Liver (tissue), 9 donors: ENCODE measurements around the gene EML6. TPM values are rescaled to one million over a fixed set of nuclear protein-coding genes. Genes with fewer than 3 reads are reported as not detected.

Experiments
- DNase-seq: peaks from one replicate; pipeline ENCODE4 v3.0.0-alpha.2; 2017; ENCODE audit warnings: low spot score
- H3K27ac ChIP-seq, 2 donors: one replicate each; pipeline ENCODE4 v1.7.0; 2013; ENCODE audit warnings: inconsistent platforms in 2 of 2, low read length in 2 of 2, control low read depth in 1 of 2, low read depth in 1 of 2, mild to moderate bottlenecking in 1 of 2
- H3K27me3 ChIP-seq, 4 donors: one replicate each; pipeline versions ENCODE4 v1.6.1 to v1.7.0; 2013; ENCODE audit warnings: low read length in 3 of 4, inconsistent platforms in 1 of 4, mild to moderate bottlenecking in 1 of 4, moderate library complexity in 1 of 4; ENCODE audit not compliant: control insufficient read depth in 4 of 4, insufficient read depth in 4 of 4
- H3K36me3 ChIP-seq, 4 donors: one replicate each; pipeline versions ENCODE4 v1.6.1 to v1.7.0; 2013; ENCODE audit warnings: low read length in 3 of 4, mild to moderate bottlenecking in 3 of 4, low read depth in 1 of 4, moderate library complexity in 1 of 4; ENCODE audit not compliant: control insufficient read depth in 4 of 4, insufficient read depth in 3 of 4
- H3K4me1 ChIP-seq, 4 donors: one replicate each; pipeline versions ENCODE4 v1.6.1 to v1.7.0; 2013; ENCODE audit warnings: low read length in 3 of 4, mild to moderate bottlenecking in 3 of 4, moderate library complexity in 1 of 4; ENCODE audit not compliant: control insufficient read depth in 4 of 4, insufficient read depth in 4 of 4
- H3K4me3 ChIP-seq, 3 donors: one replicate each; pipeline versions ENCODE4 v1.6.1 to v1.7.0; 2013; ENCODE audit warnings: low read length in 3 of 3, control low read depth in 1 of 3, low read depth in 1 of 3, mild to moderate bottlenecking in 1 of 3
- H3K9ac ChIP-seq, 2 donors: one replicate each; pipeline ENCODE4 v1.7.0; 2013; ENCODE audit warnings: low read length in 2 of 2, mild to moderate bottlenecking in 2 of 2, moderate library complexity in 2 of 2, control low read depth in 1 of 2, low read depth in 1 of 2
- H3K9me3 ChIP-seq, 4 donors: one replicate each; pipeline versions ENCODE4 v1.6.1 to v1.7.0; 2013; ENCODE audit warnings: low read length in 3 of 4; ENCODE audit not compliant: control insufficient read depth in 4 of 4
- ATF3 ChIP-seq: IDR thresholded peaks from 2 replicates; pipeline ENCODE4 v1.6.1; 2016; ENCODE audit warnings: antibody characterized with exemption
- CTCF ChIP-seq: fragments of 150-350 bp; IDR thresholded peaks from 2 replicates; pipeline ENCODE4 v1.5.1; 2017; ENCODE audit warnings: improper control_type of control experiment, low read depth, low read length; ENCODE audit not compliant: missing input control
- FOXA1 ChIP-seq: IDR thresholded peaks from 2 replicates; pipeline ENCODE4 v1.6.1; 2016; ENCODE audit warnings: antibody characterized with exemption
- HNF4A ChIP-seq, 2 donors: conservative IDR thresholded peaks; 2 replicates each; pipeline ENCODE4 v1.6.1; 2016; ENCODE audit warnings: antibody characterized with exemption in 2 of 2, mild to moderate bottlenecking in 2 of 2
- JUND ChIP-seq, 2 donors: IDR thresholded peaks; 2 replicates each; pipeline ENCODE4 v1.6.1; 2016; ENCODE audit warnings: antibody characterized with exemption in 2 of 2
- MAX ChIP-seq: IDR thresholded peaks from 2 replicates; pipeline ENCODE4 v1.6.1; 2016; ENCODE audit warnings: antibody characterized with exemption
- NR2F2 ChIP-seq: IDR thresholded peaks from 2 replicates; pipeline ENCODE4 v1.6.1; 2016; ENCODE audit warnings: antibody characterized with exemption
- RAD21 ChIP-seq, 2 donors: IDR thresholded peaks; 2 replicates each; pipeline ENCODE4 v1.6.1; 2016; ENCODE audit warnings: antibody characterized with exemption in 2 of 2, mild to moderate bottlenecking in 2 of 2
- REST ChIP-seq: IDR thresholded peaks from 2 replicates; pipeline ENCODE4 v1.6.1; 2016; ENCODE audit warnings: antibody characterized with exemption, mild to moderate bottlenecking
- RXRA ChIP-seq, 2 donors: IDR thresholded peaks; 2 replicates each; pipeline ENCODE4 v1.6.1; 2017 to 2018; ENCODE audit warnings: antibody characterized with exemption in 2 of 2, mild to moderate bottlenecking in 1 of 2
- YY1 ChIP-seq: IDR thresholded peaks from 2 replicates; pipeline ENCODE4 v1.6.1; 2016; ENCODE audit warnings: antibody characterized with exemption, mild to moderate bottlenecking
- WGBS: extraction: QIAGEN DNeasy Blood & Tissue Kit; methylation state at CpG from one replicate; pipeline ENCODE4 v1.1.7; 2013; 5-methylcytosine and 5-hydroxymethylcytosine counted together
- polyA plus RNA-seq, 2 donors: library from polyadenylated mRNA; stranded (reverse) in 1 of 2; unstranded in 1 of 2; fragments of 200-250 nt in 1 of 2; fragments of >200 nt in 1 of 2; fragmentation: Nextera tagmentation in 1 of 2; extraction: Ambion mirVana in 1 of 2; gene quantifications; one replicate each; pipeline versions ENCODE4 v1.2.1 to v1.2.3, GENCODE V29; 2013 to 2015
- total RNA-seq, 2 donors: library from RNA; depleted of rRNA; stranded (reverse); fragments of >200 nt; gene quantifications; one replicate each; pipeline ENCODE4 v1.2.3, GENCODE V29; 2014
- donor health status: healthy.
- donor health status: healthy.
- donor health status: healthy.
- donor health status: healthy.
- donor health status: healthy.

The EML6 gene
- total and polyA plus RNA-seq, 4 donors = 0.33 to 3.0 (median 1.4) TPM

GRCh38 chr2:54855434-54855833 is 132.0 kb downstream of the EML6 start:
- WGBS = 94% methylated on average over 2 of the region's 2 CpGs
- Histone ChIP-seq H3K9ac (no peak overlapping the region), H3K4me1 (peaks cover 4 to 13% (median 5%) of the 10 kb centered on the region in 4 donors), H3K9me3 (no peaks in the 10 kb centered on the region), H3K27ac (no peak overlapping the region), H3K4me3 (no peak overlapping the region), H3K36me3 (no peaks in the 10 kb centered on the region), H3K27me3 (no peaks in the 10 kb centered on the region)
- no peak for TF ChIP-seq YY1
- TF ChIP-seq REST = no peak
- TF ChIP-seq JUND (IDR thresholded peaks at IDR 0.05) = no peak
- no peak for TF ChIP-seq FOXA1
- TF ChIP-seq HNF4A (conservative IDR thresholded peaks at IDR 0.05) = no peak
- DNase-seq = no peak

- Histone ChIP-seq H3K9ac (no peak overlapping the region), H3K9me3 (no peaks in the 10 kb centered on the region), H3K36me3 (no peaks in the 10 kb centered on the region), H3K27me3 (no peaks in the 10 kb centered on the region), H3K27ac (no peak overlapping the region), H3K4me1 (peaks cover 4 to 17% (median 6%) of the 10 kb centered on the region in 4 donors), H3K4me3 (no peak overlapping the region)
- WGBS = 42% methylated on average over 3 of the region's 3 CpGs
- no peak for TF ChIP-seq REST
- TF ChIP-seq JUND (IDR thresholded peaks at IDR 0.05) = peak; percentile 39 to 82
- TF ChIP-seq CTCF = peak; percentile 15
- peak; percentile 67 to 70 for TF ChIP-seq HNF4A (conservative IDR thresholded peaks at IDR 0.05)
- peak; percentile 23 to 39 for TF ChIP-seq RAD21 (IDR thresholded peaks at IDR 0.05)
- peak; percentile 78 for TF ChIP-seq RXRA (IDR thresholded peaks at IDR 0.05)
- TF ChIP-seq NR2F2 = peak; percentile 55
- peak; percentile 29 for TF ChIP-seq MAX
- TF ChIP-seq ATF3 = no peak
- DNase-seq = no peak
These were observed 134.7 kb downstream of the EML6 start for GRCh38 chr2:54858021-54858681.
